Measurements from ENCODE around the gene DNM2.

DNM2 gene

GRCh38 chr19:10713317-10713716 is 4.6 kb upstream of the DNM2 start:
- no peak overlapping the region for H3K27ac ChIP-seq (ENCODE audit: low read length)
- DNase-seq, result no peak
- no peak overlapping the region for H3K4me3 ChIP-seq (ENCODE audit: low read length)
- H3K9ac ChIP-seq (ENCODE audit: low read length), result no peak overlapping the region
- H3F3A ChIP-seq (ENCODE audit: insufficient read depth, low read length), result no peaks in the 10 kb centered on the region
- no peaks in the 10 kb centered on the region for H4K20me1 ChIP-seq (ENCODE audit: insufficient read depth, low read length)
- H3K9me3 ChIP-seq (replicated peaks; ENCODE audit: insufficient read depth, low read length), result no peaks in the 10 kb centered on the region
- TF ChIP-seq CTCF (IDR thresholded peaks at IDR 0.05; ENCODE audit: low read length), result no peak
- TF ChIP-seq EZH2phosphoT487 (IDR thresholded peaks at IDR 0.05; ENCODE audit: low read length), result no peak
- TF ChIP-seq EZH2 (optimal IDR thresholded peaks at IDR 0.05; ENCODE audit: low read depth, low read length), result no peak
- no peaks in the 10 kb centered on the region for H3K36me3 ChIP-seq (replicated peaks; ENCODE audit: insufficient read depth, low read length)
- no peaks in the 10 kb centered on the region for H3K9me2 ChIP-seq (replicated peaks; ENCODE audit: insufficient read depth, low read length)
- no peak overlapping the region for H2AFZ ChIP-seq (ENCODE audit: low read length)
- 0 out of 2 replicates have a peak, but pooled peaks cover 3% of the 10 kb centered on the region for H3K4me1 ChIP-seq (ENCODE audit: low read length)
- no peak overlapping the region for H3K4me2 ChIP-seq (ENCODE audit: low read depth, low read length)
- H3K27me3 ChIP-seq (replicated peaks; ENCODE audit: insufficient read depth, low read length), result no peaks in the 10 kb centered on the region
- peaks cover 4% of the 10 kb centered on the region for H3K79me2 ChIP-seq (ENCODE audit: low read length)

GRCh38 chr19:10717054-10717355 is 874 bp upstream of the DNM2 start:
- H3K4me3 ChIP-seq (ENCODE audit: low read length), result peak overlapping the region; percentile 41
- H3K9ac ChIP-seq (ENCODE audit: low read length), result no peak overlapping the region
- no peaks in the 10 kb centered on the region for H3K36me3 ChIP-seq (replicated peaks; ENCODE audit: insufficient read depth, low read length)
- peaks cover 11% of the 10 kb centered on the region; the same call in 1 of the 2 replicates for H3K4me1 ChIP-seq (ENCODE audit: low read length)
- DNase-seq, result no peak
- peak overlapping the region; percentile 85 for H3K4me2 ChIP-seq (ENCODE audit: low read depth, low read length)
- TF ChIP-seq EZH2phosphoT487 (IDR thresholded peaks at IDR 0.05; ENCODE audit: low read length), result no peak
- no peak for TF ChIP-seq CTCF (IDR thresholded peaks at IDR 0.05; ENCODE audit: low read length)
- TF ChIP-seq EZH2 (optimal IDR thresholded peaks at IDR 0.05; ENCODE audit: low read depth, low read length), result no peak
- no peak overlapping the region for H3K27ac ChIP-seq (ENCODE audit: low read length)
- no peaks in the 10 kb centered on the region for H3F3A ChIP-seq (ENCODE audit: insufficient read depth, low read length)
- no peaks in the 10 kb centered on the region for H3K9me3 ChIP-seq (replicated peaks; ENCODE audit: insufficient read depth, low read length)
- peaks cover 23% of the 10 kb centered on the region for H4K20me1 ChIP-seq (ENCODE audit: insufficient read depth, low read length)
- H2AFZ ChIP-seq (ENCODE audit: low read length), result peak overlapping the region; percentile 94
- H3K79me2 ChIP-seq (ENCODE audit: low read length), result peaks cover 40% of the 10 kb centered on the region
- no peaks in the 10 kb centered on the region for H3K9me2 ChIP-seq (replicated peaks; ENCODE audit: insufficient read depth, low read length)
- H3K27me3 ChIP-seq (replicated peaks; ENCODE audit: insufficient read depth, low read length), result no peaks in the 10 kb centered on the region

- Histone ChIP-seq H3K4me3 (ENCODE audit: low read length) (peak overlapping the region; percentile 98), H2AFZ (ENCODE audit: low read length) (peak overlapping the region; percentile 74; the same call in 1 of the 2 replicates), H3K27me3 (replicated peaks; ENCODE audit: insufficient read depth, low read length) (no peaks in the 10 kb centered on the region), H3F3A (ENCODE audit: insufficient read depth, low read length) (no peaks in the 10 kb centered on the region), H3K9me3 (replicated peaks; ENCODE audit: insufficient read depth, low read length) (no peaks in the 10 kb centered on the region), H3K79me2 (ENCODE audit: low read length) (peaks cover 55% of the 10 kb centered on the region), H3K9ac (ENCODE audit: low read length) (peak overlapping the region; percentile 89), H3K36me3 (replicated peaks; ENCODE audit: insufficient read depth, low read length) (no peaks in the 10 kb centered on the region), H3K27ac (ENCODE audit: low read length) (peak overlapping the region; percentile 59; the same call in 1 of the 2 replicates), H3K4me1 (ENCODE audit: low read length) (peaks cover 11% of the 10 kb centered on the region; the same call in 1 of the 2 replicates), H3K4me2 (ENCODE audit: low read depth, low read length) (peak overlapping the region; percentile 90), H3K9me2 (replicated peaks; ENCODE audit: insufficient read depth, low read length) (no peaks in the 10 kb centered on the region), H4K20me1 (ENCODE audit: insufficient read depth, low read length) (peaks cover 23% of the 10 kb centered on the region)
- TF ChIP-seq CTCF (IDR thresholded peaks at IDR 0.05; ENCODE audit: low read length) (no peak), EZH2phosphoT487 (IDR thresholded peaks at IDR 0.05; ENCODE audit: low read length) (no peak), EZH2 (optimal IDR thresholded peaks at IDR 0.05; ENCODE audit: low read depth, low read length) (no peak)
- DNase-seq, result peak; percentile 52
Measured at GRCh38 chr19:10718205-10719196, 622 bp downstream of the DNM2 start.
